ENCODE results near the gene FADS3. TPM values are rescaled to one million over a fixed set of nuclear protein-coding genes. Genes with fewer than 3 reads are reported as not detected.
"Not testable (repeated sequence)": the region's sequence is repeated elsewhere in the genome, so short reads cannot be mapped to it uniquely, and the experiment has no call there.

The FADS3 gene
- total RNA-seq, 1 experiment from 2014 or later: 313 TPM

DNA sequence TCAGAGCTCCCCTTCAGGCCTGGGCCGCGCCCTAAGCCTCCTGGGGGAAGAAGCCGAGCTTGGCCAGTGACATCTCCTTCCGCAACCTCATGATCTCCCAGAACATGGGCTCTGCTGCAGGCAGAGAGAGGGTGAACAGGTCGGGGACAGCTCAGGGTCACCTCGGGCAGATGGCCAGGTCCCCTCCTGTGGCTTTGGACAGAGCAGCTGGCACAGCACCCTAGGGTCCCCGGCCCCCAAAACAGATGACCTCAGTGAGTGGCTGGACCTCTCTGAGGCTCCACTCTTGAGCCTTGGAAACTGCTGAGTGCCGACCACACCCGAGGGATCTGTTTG, 6.9 kb upstream of the FADS3 start:
- no peak for DNase-seq (ENCODE audit: low read depth)

DNA sequence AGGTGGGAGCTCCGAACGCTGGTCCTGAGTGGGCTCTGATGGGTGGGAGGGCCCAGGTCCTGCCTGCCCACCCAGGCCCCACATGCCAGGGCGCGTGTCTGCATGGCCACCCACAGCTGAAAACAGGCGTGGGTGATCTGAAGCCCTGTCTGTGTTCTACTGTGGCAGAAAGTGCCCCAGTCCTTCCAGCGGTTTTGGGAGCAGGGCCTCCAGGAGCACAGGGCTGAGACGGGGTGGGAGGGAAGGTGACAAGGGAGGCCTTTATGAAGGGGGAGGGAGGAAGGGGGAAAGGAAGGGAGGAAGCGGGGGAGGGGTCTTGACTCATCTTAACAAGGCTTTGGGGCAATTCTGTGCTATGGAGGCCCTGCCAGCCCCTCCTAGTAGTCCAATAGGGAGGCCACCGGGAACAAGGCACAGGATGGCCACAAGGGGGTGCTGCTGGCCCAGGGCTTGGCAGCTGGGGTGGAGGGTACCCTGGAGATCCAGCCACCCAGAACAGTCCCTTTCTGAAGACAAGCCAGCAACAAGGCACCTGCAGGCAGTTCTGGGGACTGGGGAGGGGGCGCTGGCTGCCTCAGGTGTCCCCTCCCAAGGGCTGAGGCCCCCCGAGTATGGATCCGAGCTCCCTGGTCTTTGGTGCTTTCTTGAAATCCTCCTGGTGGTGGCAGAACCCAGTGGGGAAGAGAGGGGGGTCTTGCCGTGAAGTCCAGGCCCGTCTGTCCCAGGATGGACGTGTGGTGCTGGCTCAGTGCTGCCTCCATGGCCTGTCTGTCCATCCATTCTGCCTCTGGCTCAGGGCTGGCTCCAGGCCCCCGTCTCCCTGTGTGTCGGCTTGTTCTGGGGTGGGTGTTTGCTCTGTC, 6.3 kb upstream of the FADS3 start:
- peak; percentile 46 for DNase-seq (ENCODE audit: low read depth)

DNA sequence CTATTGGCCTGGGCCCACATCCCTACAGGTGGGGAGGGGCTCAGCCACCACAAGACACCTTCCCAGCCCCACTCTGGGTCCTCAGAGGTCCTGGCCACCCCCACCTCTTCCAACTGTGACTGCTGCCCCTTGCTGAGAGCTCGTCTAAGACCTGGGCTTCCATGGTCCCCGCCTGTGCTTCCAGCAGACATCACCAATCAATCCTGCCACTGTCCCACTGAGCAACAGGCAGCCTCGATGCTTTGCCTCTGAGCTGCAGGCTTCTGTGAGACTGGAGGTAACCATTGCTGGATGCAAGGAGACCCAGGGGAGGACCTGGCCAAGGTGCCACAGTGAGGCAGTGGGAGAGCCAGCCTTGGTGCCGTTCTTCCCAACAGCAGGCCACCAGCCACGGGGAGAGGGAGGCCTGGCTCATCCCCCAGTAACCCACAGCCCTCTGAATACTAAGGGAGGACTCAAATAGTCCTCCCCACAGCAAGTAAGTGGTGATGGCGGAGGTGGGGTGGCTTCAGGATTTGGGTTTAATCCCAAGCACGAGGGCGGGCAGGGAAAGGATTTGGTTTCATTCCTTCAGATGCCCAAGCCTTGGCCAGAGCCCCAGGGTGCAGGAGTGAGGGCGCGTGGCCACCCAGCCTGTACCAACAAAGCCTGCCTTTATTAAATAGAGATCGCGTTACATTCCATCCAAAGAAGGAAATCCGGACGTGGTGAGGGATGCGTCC, 5.5 kb upstream of the FADS3 start:
- DNase-seq (ENCODE audit: low read depth): no peak

DNA sequence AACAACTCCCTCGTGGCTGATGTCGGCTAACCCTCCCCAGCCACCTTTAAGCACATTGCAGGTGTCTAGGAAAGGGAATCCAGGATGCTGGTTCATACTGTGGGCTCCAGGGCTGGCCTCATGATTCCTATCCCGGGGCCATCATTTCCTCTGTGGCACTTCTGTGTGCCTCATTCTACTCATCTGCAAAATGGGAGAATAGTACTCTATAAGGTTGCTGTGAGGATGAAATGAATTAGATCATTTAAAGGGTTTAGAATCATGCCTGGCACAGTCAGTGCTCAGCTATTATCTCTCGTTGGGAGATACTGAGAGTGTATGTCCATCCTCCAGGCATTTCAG, 4.3 kb upstream of the FADS3 start:
- DNase-seq (ENCODE audit: low read depth): no peak

DNA sequence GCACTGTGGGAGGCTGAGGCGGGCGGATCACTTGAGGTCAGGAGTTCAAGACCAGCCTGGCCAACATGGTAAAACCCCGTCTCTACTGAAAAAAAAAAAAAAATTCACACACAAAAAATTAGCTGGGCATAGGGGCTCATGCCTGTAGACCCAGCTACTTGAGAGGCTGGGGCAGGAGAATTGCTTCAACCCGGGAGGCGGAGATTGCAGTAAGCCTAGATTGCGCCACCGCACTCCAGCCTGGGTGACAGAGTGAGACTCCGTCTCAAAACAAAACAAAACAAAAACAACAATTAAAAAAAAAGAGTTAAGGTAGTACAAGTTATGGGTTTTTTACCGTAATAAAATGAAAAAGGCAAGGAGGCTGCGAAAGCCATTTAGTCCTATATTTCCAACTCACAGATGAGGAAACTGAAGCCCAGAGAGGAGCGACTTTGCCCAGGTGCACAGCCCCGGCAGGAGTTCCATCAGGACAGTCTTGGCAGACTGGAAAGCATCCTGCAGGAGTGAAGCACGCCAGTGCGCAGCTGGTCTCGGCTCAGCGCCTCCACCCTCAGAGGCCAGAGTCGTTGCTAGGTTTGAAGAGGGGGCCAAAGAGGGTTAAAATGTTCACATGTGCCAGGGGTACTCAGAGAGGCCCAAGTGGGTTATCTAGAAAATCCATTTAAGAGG, 3.8 kb upstream of the FADS3 start:
- DNase-seq (ENCODE audit: low read depth): no peak

DNA sequence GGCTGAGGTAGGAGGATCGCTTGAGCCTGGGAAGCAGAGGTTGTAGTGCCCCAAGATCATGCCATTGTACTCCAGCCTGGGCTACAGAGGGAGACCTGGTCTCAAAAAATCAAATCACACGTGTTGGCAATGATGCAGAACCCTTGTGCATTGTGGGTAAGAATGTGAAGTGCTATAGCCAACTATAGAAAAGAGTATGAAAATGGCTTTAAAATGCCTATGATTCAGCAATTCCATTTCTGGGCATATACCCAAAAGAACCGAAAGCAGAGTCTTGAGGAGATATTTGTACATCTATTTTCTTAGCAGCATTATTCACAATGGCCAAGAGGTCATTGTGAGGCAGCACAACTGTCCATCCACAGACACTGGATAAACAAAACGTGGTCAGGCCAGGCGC, 2.6 kb upstream of the FADS3 start:
- DNase-seq (ENCODE audit: low read depth): peak; percentile 81

DNA sequence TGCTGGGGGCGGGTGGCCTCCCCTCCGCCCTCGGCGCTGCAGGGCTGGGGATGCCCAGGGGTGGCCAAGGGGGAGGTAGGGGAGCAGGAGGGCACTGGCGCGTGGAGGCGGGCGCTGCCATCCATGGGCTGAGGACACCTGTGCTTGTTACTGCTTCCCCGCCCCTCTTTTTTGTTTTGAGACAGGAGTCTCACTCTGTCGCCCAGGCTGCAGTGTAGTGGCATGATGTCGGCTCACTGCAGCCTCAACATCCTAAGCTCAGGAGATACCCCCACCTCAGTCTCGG, 683 bp upstream of the FADS3 start:
- no peak for DNase-seq (ENCODE audit: low read depth)

DNA sequence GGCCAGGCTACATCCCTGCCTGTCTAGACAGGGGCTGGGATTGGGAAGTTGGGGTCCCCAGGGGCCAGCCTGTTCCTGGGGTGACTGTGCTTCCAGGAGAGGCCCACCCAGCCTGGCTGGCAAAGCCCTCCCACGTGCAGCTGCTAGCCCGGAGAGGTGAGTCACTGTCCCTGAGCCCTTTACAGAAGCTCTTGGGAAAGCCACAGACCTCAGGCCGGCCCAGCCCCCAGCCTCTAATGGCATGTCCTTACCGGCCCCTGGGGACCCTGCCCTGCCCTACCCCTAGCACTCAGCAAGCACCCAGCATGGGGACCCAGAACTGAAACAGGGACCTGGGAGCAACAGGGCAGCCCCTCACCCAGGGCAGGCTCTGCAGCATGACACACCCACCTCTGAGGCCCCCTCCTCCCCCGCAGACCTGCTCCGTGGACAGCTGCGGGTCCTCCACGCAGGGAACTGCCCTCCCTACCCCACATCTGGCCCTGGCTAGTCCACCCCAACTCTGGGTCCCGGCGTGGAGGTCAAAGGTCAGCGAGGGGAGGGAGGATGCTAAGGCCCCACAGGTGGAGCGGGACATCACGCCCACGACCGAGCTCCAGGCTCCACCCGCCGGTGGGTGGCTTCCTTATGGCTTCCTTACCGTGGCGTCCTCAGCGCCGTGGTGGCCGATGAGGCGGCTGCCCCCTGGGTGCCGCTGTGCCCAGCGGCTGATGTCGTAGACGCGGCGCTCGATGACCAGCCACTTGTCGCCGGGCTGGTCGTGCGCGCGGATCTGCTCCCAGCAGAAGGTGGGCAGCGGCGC, 615 bp downstream of the FADS3 start:
- peak; percentile 93 for DNase-seq (ENCODE audit: low read depth)

DNA sequence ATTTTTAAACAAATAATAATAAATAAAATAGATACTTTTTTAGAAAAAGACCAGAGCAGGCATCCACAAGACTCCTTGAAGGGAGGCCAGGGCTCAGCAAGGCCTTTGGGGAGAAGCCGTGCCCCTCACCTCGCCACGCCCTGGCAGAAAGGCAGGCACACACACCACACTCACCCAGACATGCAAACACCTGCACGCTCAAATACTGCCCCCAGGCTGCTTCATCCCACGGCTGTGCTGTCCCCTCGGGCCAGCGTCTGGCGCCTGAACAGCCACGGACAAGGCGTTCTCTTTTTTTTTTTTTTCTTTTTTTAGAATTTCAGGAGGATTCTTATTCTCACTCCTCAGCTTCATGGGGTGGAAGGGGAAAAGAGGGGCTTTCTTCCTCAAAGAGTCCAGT, 1.5 kb downstream of the FADS3 start:
- DNase-seq (ENCODE audit: low read depth): no peak

DNA sequence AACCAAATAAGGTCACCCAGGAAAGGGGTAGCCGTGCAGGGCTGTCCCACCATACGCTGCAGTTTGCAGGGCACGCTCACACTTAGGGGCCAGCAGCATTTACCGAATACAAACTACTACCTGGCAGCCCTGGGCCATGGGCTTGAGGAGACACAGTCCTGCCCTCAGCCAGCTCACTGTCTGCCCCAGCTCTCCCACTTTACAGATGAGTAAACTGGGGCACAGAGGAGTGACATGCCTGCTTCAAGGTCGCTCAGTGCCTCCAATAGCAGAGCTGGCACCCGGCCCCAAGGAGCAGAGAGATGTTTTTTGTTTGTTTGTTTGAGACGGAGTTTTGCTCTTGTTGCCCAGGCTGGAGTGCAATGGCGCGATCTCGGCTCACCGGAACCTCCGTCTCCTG, 2.8 kb downstream of the FADS3 start:
- no peak for DNase-seq (ENCODE audit: low read depth)

DNA sequence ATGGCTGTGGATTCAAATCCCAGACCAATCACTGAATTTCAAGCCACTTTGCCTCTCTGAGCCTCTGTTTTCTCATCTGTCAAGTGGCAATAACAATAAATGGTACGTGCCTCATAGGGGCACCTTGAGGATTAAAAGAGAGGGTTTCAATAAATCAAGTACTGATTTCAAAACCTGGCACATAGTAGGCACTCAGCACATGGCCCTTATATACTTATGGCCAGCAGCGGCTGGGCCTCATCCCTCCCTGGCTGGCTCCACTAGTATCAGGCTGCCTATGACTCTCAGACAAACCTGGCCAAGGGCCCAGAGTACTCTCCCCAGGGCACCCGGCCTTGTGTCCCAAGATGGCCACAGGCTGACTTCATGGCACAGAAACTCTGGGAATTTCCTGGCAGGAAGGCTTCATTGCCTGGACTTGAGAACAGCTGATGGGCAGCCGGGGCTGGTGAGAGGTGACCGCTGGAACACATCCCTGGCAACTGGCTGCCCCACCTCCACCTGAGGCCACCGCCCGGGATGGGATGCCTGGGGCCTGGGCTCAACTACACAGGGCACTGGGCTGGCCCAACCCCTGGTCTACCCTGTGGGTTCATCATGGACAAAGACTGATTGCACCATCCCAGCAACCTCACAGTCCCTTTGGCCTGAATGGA, 3.4 kb downstream of the FADS3 start:
- peak; percentile 98 for DNase-seq (ENCODE audit: low read depth)

DNA sequence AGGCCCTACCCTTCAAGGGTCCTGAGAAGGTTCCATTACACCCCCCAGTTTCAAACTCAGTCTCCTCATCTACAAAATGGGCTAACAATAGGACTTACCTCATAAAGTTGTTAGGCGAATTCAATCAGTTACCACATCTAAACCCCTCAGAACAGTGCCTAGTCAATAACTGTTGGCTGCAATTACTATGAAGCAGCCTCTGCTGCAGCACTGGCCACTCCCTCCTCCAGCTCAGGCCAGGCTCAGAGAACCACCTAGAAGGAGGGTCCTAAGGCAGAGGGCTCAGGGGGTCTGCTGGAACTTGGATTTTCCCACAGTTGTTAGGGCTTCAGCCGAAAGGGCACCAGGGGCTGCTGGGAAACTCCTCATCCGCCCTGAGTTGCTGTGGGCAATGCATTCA, 4.7 kb downstream of the FADS3 start:
- DNase-seq (ENCODE audit: low read depth): no peak

DNA sequence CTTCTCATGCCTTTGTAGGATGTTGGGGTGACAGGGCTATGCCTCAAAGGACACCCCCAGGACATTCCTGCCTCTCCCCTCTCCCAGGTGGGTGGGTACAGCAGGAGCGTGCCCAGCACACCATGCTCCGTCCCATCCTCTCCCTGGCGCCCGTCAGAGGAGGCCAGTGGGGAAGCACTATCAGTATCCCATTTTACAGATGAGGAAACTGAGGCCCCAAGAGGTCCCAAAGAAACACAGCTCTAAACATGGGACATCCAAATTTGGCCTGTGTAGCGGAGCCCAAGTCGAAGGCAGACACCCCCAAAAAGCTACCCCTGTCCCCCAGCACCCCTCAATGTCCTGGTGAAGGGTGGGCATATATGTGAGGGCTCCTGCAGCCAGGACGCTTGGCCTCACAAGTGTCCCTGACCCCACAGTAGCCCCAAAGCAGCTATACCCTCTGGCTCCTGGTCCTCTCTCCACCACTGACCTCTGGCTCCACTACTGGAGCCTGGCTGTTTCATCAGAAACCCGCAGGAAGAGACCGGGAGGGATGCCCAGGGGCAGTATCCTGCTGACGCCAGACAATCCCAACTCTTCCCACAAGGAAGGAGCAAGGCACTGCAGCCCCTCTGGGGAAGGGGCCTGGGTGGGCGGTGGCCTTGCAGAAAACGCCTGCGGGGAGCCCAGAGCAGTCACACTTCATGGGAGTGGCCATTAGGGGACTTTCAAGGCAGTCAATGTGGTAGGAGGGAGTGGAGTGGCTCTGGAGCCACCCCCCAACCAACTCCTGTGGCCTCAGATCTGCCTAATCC, 5.4 kb downstream of the FADS3 start:
- no peak for DNase-seq (ENCODE audit: low read depth)

DNA sequence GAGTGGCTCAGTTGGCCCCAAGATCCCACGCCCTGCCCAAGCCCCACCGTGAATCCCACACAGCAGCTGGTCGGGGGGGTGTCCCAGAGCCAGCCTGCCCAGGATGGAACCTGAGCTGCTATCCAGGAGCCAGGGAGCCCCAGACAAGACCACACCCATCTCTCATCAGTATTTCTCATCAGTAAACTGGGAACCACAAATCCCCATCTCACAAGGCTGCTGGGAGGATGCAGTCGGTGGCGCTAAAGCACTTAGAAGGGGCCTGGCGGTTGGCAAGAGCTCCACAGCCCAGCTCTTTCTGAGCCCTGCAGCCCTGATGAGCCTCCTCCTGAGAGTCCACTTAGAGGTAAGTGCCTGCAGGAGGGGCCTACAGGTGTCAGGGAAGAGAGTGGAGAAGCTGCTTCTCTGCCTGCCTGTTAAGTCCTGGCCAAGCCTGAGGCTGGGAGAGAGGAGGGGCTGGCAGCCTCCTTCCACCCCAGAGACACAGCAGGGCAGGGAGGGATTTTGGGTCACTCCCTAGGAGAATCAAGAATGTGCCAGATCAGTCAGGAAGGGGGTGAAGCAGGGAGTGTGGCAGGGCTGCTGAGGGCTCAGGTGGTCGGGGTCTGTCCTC, 6.1 kb downstream of the FADS3 start:
- DNase-seq (ENCODE audit: low read depth): peak; percentile 68

DNA sequence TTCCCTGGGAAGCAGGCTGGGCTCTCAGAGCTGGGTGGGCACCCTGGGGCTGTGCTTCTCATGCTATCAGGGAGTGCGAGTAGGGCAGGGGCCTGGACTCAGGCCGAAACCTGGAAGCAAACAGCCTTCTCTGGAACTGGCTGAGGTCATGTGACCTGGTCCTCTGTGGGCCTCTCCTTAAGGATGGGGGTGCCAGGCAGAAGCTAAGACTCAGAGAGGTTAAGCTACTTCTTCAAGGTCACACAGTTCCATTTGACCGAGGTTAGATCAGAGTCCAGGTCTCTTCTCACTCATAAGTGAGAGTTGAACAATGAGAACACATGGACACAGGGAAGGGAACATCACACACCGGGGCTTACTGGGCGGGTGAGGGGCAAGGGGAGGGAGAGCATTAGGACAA, 7.4 kb downstream of the FADS3 start:
- DNase-seq (ENCODE audit: low read depth): no peak

DNA sequence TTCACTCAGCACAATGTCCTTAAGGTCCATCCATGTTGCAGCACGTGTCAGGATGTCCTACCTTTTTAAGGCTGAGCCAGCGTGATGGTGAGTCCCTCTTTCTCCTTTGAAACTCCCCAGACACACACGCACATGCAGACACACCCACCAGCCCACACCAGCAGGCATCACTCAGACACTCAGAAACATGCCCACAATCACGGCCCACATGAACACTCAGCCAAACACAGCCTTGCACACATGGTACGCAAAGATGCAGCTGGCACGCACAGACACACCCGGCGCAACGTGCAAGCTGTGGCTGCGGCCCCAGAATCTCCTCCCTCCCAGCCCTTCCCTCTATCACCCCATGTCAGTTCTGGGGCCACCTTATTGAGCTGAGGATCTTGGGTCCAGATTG, 8.0 kb downstream of the FADS3 start:
- DNase-seq (ENCODE audit: low read depth): no peak

DNA sequence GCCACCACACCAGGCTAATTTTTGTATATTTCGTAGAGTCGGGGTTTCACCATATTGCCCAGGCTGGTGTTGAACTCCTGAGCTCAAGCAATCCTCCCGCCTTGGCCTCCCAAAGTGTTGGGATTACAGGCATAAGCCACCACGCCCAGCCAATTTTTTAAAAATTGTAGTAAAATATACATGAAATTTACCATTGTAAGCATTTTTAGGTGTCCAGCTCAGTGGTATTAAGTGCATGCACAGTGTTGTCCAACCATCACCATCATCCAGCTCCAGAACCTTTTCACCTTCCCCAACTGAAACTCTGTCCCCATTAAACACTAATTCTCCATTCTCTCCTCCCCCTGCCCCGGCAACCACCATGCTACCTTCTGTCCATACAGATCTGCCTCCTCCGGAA, 8.5 kb downstream of the FADS3 start:
- DNase-seq (ENCODE audit: low read depth): no peak

DNA sequence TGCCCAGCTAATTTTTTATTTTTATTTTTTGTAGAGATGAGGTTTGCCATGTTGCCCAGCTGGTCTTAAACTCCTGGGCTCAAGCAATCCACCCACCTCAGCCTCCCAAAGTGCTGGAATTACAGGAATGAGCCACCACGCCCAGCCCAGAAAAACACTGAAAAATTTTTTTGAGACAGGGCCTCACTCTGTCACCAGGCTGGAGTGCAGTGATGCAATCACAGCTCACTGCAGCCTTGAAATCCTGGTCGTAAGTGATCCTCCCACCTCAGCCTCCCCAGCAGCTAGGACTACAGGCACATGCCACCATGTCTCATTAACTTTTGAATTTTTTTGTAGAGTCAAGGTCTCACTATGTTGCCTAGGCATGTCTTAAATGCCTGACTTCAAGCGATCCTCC, 9.1 kb downstream of the FADS3 start:
- not testable (repeated sequence) for DNase-seq (ENCODE audit: low read depth)

DNA sequence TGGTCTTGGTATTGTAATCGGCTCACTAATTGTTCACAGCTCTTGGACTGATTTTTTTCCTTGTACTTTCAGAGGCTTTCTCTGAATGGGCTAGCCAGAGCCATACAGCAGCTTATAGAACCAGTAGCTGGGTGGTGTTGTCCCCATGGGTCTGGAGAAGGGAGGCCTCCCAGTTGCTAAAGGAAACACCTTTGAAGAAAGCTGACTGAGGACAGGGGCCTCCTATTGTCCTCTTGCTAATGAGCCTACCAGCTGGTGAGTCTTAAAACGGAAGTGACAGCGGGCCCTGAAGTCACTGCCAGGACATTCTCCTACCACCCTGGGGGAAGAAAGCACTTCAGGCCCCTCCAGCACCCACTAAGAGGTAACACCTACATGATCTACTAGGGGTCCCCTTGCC, 9.9 kb downstream of the FADS3 start:
- DNase-seq (ENCODE audit: low read depth): no peak

DNA sequence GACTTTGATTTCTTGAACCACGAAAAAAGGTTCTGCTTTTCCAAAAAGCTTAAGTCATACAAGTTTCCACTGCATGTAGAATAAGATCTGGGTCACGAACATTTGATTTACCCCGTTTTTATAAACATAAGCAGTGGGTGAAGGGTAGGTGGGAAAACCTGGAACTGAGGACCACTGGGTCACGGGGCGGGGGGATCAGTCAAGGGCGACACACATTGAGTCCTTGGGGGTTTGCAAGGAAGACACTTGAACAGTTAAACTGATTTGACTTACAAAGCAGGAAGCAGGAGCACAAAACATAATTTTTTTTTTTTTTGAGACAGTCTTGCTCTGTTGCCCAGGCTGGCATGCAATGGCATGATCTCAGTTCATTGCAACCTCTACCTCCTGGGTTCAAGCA, 10.9 kb downstream of the FADS3 start:
- DNase-seq (ENCODE audit: low read depth): no peak

Data from LHCN-M2 (cell line).